HG03103 (cell line): ENCODE data around the gene SPATA6.

Source experiments
- ATAC-seq: cut with Tn5 transposase; IDR thresholded peaks from one replicate; pipeline ENCODE4 v1.9.1; 2021; ENCODE audit warnings: low read depth; ENCODE audit not compliant: unreplicated experiment

Gene SPATA6

GRCh38 chr1:48261881-48262400 is 210.1 kb downstream of the SPATA6 start:
- ATAC-seq, result no peak

DNA sequence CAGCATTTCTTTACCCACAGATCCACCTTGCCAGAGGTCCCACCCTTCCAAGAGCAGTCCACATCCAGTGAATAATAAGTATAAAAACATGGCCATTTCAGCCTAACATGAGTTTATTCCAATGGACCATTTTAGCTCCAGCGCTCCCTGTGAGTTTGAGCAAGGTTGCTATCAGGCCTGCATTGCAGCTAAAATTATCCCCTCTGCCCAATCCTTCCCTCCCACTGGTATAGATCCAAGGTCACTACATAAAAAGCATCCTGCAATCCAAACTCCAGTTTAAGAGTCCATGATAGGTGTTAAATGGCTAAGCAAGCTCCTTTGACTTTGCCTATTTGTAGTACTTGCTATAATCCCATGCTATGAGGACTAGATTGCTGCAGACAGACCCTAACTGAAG is 213.9 kb downstream of the SPATA6 start:
- no peak for ATAC-seq

DNA sequence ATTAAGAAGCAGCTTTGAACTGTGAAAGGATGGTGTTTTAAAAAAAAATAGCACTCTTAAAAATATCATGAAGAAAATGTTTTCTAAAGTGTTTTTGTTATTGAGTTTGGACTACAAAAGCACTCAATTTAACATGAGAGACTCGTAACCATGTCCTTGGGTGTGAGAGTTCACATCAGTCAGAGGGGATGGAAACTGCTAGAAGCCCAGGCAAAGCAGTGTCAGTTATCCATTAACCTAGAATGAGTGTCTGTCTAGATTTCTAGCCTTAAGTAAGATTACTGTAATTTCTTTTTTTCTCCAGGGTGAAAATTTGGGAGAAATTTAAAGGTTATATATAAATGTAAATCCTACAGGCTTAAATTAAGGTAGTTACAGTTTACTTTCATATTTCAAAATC is 217.8 kb downstream of the SPATA6 start:
- no peak for ATAC-seq

- ATAC-seq, result no peak
Measured at GRCh38 chr1:48251821-48252220, 220.2 kb downstream of the SPATA6 start.

DNA sequence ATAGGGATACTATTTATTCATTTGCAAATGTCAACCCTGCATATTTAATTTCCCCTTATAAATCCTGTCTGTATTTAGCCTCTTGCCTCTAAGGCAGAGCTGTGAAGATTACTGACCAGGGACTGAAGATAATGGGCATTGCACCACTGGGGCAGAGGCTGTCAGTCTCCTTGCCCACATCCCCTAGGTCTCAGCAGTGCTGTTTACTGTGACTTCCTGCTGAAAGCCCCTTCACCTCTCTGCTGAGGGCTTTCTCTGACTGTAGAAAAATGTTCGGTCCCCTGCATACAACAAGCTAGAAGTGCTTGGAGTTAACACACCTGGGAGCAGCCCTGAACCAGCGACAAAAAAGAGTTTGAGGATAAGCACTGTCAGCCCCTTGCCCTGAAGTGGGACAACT is 220.7 kb downstream of the SPATA6 start:
- ATAC-seq, result no peak

GRCh38 chr1:48250572-48250971 is 221.4 kb downstream of the SPATA6 start:
- no peak for ATAC-seq

- ATAC-seq, result no peak
Measured at GRCh38 chr1:48249868-48250267, 222.1 kb downstream of the SPATA6 start.

DNA sequence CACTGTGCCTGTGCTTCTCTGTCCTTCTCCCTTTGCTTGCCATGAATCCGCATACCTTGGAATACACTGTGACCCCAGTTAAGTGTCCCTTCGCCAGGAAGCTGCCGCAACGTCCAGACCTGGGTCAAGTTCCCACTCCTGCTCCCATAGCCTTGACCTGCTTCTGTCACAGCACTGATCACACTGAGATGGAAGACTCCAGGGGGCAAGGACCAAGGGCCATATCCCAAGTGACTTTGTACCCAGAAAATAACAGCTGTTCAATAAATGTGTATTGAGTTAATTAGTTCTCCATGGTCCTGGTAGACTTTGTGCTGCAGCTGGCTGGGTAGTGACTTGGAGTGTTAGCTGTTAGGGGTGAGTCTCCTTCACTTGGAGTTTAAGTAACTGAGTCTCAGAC is 223.6 kb downstream of the SPATA6 start:
- no peak for ATAC-seq

- ATAC-seq, result no peak
Measured at GRCh38 chr1:48246727-48247126, 225.3 kb downstream of the SPATA6 start.
